ENCODE data around the gene NEK11. TPM values are rescaled to one million over a fixed set of nuclear protein-coding genes. Genes with fewer than 3 reads are reported as not detected.

The NEK11 gene
- total RNA-seq, 2 donors from 2014 or later: 7.4 to 14.0 TPM

- intact Hi-C loops (cut with DNase I): loop anchor here (10.0 kb wide), 2 partner anchors 265 to 1015 kb away; partner anchors contain the start of gene CPNE4
- Histone ChIP-seq H3K4me3 (no peak overlapping the region), H3K9me3 (no peaks in the 10 kb centered on the region), H3K4me1 (replicated peaks) (no peaks in the 10 kb centered on the region), H3K27ac (no peak overlapping the region), H3K36me3 (no peaks in the 10 kb centered on the region), H3K27me3 (replicated peaks; ENCODE audit: insufficient read depth) (no peaks in the 10 kb centered on the region)
- 79% methylated on average over 5 of the region's 5 CpGs for WGBS
- DNase-seq (ENCODE audit: low spot score): no peak
- TF ChIP-seq POLR2A (IDR thresholded peaks at IDR 0.05) (no peak), CTCF (IDR thresholded peaks at IDR 0.05) (no peak), POLR2AphosphoS5 (IDR thresholded peaks at IDR 0.05) (no peak)
These were observed 6.5 kb upstream of the NEK11 start for GRCh38 chr3:131020122-131020693.

DNA sequence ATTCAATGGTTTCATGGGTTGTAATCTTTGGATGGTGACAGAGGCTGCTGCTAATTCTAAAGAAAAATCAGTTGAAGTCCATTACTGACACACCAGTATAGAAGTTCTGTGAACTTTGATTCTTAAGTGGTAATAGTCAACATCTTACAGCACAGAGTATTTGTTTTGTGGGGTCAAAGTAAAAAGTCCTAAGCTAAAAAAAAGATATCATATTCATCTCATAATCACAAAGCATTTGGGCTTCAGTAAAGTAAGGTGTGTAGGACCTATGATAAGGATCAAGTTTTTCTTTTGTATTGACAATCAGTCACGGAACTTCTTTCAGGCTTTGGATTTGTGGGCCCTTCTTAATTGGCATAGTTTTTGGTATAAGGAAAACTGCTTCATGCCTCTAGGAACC lies 1.1 kb upstream of the NEK11 start:
- H3K27me3 ChIP-seq (replicated peaks; ENCODE audit: insufficient read depth): no peaks in the 10 kb centered on the region
- H3K4me3 ChIP-seq: no peak overlapping the region
- no peaks in the 10 kb centered on the region for H3K36me3 ChIP-seq
- no peak for TF ChIP-seq POLR2AphosphoS5 (IDR thresholded peaks at IDR 0.05)
- TF ChIP-seq CTCF (IDR thresholded peaks at IDR 0.05): no peak
- no peak for TF ChIP-seq POLR2A (IDR thresholded peaks at IDR 0.05)
- DNase-seq (ENCODE audit: low spot score): no peak
- intact Hi-C loops (cut with DNase I): loop anchor here (5.0 to 10.0 kb wide), 3 partner anchors 133 to 1009 kb away; partner anchors contain the start of genes ATP2C1 and CPNE4
- WGBS: 53% methylated on average over 1 of the region's 1 CpG
- no peaks in the 10 kb centered on the region for H3K4me1 ChIP-seq (replicated peaks)
- no peak overlapping the region for H3K27ac ChIP-seq
- no peaks in the 10 kb centered on the region for H3K9me3 ChIP-seq

DNA sequence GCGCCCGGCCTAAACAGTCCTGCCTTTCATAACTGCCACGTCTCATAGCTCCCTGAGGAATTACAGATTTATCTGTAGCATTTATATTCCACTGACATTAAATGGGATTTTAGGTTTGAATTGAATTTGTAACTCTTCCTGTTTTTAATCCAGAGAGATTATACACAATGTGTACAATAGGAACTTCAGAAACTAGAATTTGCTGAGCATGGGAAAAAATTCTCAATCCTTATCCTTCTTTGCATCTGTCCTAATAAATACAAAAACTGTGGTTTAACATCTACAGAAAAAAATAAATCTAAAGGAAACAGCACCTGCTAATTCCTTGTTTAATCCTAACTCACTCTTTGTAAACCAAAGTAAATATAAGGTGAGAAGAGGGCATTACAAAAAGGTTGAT lies 2.2 kb downstream of the NEK11 start:
- Histone ChIP-seq H3K9me3 (no peaks in the 10 kb centered on the region), H3K36me3 (no peaks in the 10 kb centered on the region), H3K27me3 (replicated peaks; ENCODE audit: insufficient read depth) (no peaks in the 10 kb centered on the region), H3K27ac (no peak overlapping the region), H3K4me3 (no peak overlapping the region), H3K4me1 (replicated peaks) (no peaks in the 10 kb centered on the region)
- 90% methylated on average over 3 of the region's 3 CpGs for WGBS
- no peak for DNase-seq (ENCODE audit: low spot score)
- TF ChIP-seq POLR2A (IDR thresholded peaks at IDR 0.05) (no peak), POLR2AphosphoS5 (IDR thresholded peaks at IDR 0.05) (no peak), CTCF (IDR thresholded peaks at IDR 0.05) (no peak)
- intact Hi-C loops (cut with DNase I): loop anchor here (5.0 to 10.0 kb wide), 3 partner anchors 137 to 1006 kb away; partner anchors contain the start of genes ATP2C1 and CPNE4

DNA sequence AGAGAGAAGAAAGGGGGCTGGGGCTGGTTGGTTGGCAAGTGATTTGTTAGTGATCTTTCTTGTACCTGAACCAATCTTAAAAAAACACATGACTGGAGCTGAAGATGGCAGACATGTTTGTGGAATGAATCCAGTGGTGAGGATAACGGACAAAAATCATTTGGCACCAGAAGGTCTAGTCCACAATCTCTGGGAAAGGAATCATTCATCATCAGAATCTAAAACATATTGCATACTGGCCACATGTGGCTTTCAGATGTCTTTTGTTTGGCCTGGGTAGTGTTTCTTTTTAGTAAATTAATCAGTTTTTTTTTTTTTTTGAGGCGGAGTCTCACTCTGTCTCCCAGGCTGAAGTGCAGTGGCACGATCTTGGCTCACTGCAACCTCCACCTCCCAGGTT lies 5.0 kb downstream of the NEK11 start:
- Histone ChIP-seq H3K4me1 (replicated peaks) (no peaks in the 10 kb centered on the region), H3K9me3 (no peaks in the 10 kb centered on the region), H3K27ac (no peak overlapping the region), H3K27me3 (replicated peaks; ENCODE audit: insufficient read depth) (no peaks in the 10 kb centered on the region), H3K36me3 (no peaks in the 10 kb centered on the region), H3K4me3 (no peak overlapping the region)
- intact Hi-C loops (cut with DNase I): no loop called here
- no peak for TF ChIP-seq POLR2AphosphoS5 (IDR thresholded peaks at IDR 0.05)
- no peak for TF ChIP-seq POLR2A (IDR thresholded peaks at IDR 0.05)
- TF ChIP-seq CTCF (IDR thresholded peaks at IDR 0.05): no peak
- DNase-seq (ENCODE audit: low spot score): no peak
- 79% methylated on average over 3 of the region's 3 CpGs for WGBS

DNA sequence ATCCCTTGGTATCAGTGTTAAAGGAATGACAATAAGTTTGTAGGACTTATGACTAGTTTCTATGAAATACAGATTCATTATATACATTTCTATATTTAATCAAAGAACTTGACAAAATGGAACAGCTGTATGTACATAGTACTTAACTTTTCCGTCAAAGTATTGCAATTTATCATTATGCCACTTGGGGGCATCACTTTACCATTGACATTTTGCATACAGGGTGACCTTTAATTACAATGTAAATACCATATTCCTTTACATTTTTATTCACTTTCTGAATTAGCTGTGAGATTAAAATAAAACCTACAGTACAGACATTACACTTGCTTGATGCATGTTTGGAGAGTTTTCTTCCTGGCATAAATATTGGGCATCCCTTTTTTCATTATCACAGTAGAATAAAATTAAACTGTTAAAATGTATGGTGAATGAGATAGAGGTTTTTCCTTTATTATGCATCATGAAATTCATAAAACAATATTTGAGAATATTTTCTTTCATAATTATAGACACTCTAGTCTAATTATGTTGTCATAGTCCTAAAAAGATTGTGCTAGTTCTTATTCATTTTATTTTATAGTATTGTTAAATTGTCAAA lies 6.9 kb downstream of the NEK11 start:
- WGBS: 46% methylated on average over 1 of the region's 1 CpG
- H3K27ac ChIP-seq: no peak overlapping the region
- H3K4me1 ChIP-seq (replicated peaks): no peaks in the 10 kb centered on the region
- no peaks in the 10 kb centered on the region for H3K9me3 ChIP-seq
- no peak for DNase-seq (ENCODE audit: low spot score)
- H3K4me3 ChIP-seq: no peak overlapping the region
- H3K27me3 ChIP-seq (replicated peaks; ENCODE audit: insufficient read depth): no peaks in the 10 kb centered on the region
- intact Hi-C loops (cut with DNase I): no loop called here
- peak; percentile 12 to 56 (median 52) for TF ChIP-seq CTCF (IDR thresholded peaks at IDR 0.05)
- TF ChIP-seq POLR2AphosphoS5 (IDR thresholded peaks at IDR 0.05): no peak
- H3K36me3 ChIP-seq: no peaks in the 10 kb centered on the region

Data from prostate gland (tissue), 2 donors.